Activated CD8-positive, alpha-beta T cell treated with anti-CD3 and anti-CD28 coated beads, Interleukin-2, amount 10 ng/mL, durations not matched to agents 7 days and 5 days (primary cell): ENCODE measurements around the gene CPNE4. TPM values are rescaled to one million over a fixed set of nuclear protein-coding genes. Genes with fewer than 3 reads are reported as not detected.

Source experiments
- ATAC-seq: fragments of 150-1000 bp; cut with Tn5 transposase; one replicate; pipeline ENCODE4 v1.10.0; 2021; ENCODE audit warnings: moderate library complexity
- CTCF ChIA-PET: fragments of 350-600 bp; sonication (Branson Sonifier 250); formaldehyde crosslinking; loops from one replicate; lab custom pipeline; 2021; ENCODE audit warnings: antibody characterized with exemption; lab: Charles Lee
- POLR2A ChIA-PET: fragments of 350-600 bp; sonication (Branson Sonifier 250); formaldehyde crosslinking; loops from one replicate; lab custom pipeline; 2021; ENCODE audit warnings: antibody characterized with exemption; lab: Charles Lee
- DNase-seq: peaks from one replicate; pipeline ENCODE4 v3.0.0-alpha.2; 2020
- H3K27ac Mint-ChIP-seq: one replicate; pipeline ENCODE4 v1.8.0; 2021; ENCODE audit warnings: mild to moderate bottlenecking, mixed read lengths
- H3K27me3 Mint-ChIP-seq: one replicate; pipeline ENCODE4 v1.8.0; 2021; ENCODE audit warnings: low read depth, mixed read lengths
- H3K36me3 Mint-ChIP-seq: one replicate; pipeline ENCODE4 v1.8.0; 2021; ENCODE audit warnings: low read depth, mixed read lengths
- H3K4me1 Mint-ChIP-seq: one replicate; pipeline ENCODE4 v1.8.0; 2021; ENCODE audit warnings: low read depth, mixed read lengths
- H3K4me3 Mint-ChIP-seq: one replicate; pipeline ENCODE4 v1.8.0; 2021; ENCODE audit warnings: mild to moderate bottlenecking, mixed read lengths
- H3K9me3 Mint-ChIP-seq: one replicate; pipeline ENCODE4 v1.8.0; 2022; ENCODE audit warnings: mixed read lengths; ENCODE audit not compliant: insufficient read depth
- total RNA-seq, 2 experiments: library from RNA; stranded (reverse); gene quantifications; one replicate each; pipeline ENCODE4 v1.2.3, GENCODE V29; 2021

Gene CPNE4
- total RNA-seq, 2 experiments from 2014 or later: not detected

DNA sequence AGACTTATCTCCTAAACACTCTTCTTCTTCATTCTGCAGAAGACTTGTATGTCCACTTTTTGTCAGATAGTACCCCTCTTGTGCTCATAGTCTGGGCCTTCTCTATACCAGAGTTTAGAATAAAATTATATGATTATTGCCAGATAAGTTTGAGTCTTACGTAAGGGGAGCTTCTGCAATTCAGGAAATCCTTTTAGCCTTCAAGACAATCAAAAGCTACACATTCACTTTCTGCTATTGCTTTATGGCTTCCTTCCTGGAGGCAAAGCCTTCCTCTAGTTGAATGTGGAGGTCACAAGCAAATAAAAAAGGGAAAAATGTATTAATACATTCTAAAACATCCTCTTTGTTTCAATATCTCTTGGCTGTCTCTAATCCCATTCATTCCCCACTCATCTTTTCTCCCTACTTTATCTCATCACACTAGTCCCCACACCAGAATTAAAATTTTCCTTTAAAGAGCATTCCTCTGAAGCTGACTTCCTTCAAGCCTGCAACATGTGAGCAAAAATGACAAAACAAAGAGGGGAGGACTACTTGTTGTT is 186.8 kb downstream of the CPNE4 start:
- Mint-ChIP-seq H3K27me3 (no peaks in the 10 kb centered on the region), H3K27ac (no peak overlapping the region), H3K36me3 (no peaks in the 10 kb centered on the region), H3K4me1 (no peaks in the 10 kb centered on the region), H3K4me3 (no peak overlapping the region), H3K9me3 (no peaks in the 10 kb centered on the region)
- ChIA-PET POLR2A (no interaction called here), CTCF (no interaction called here)
- DNase-seq: no peak
- ATAC-seq: no peak

DNA sequence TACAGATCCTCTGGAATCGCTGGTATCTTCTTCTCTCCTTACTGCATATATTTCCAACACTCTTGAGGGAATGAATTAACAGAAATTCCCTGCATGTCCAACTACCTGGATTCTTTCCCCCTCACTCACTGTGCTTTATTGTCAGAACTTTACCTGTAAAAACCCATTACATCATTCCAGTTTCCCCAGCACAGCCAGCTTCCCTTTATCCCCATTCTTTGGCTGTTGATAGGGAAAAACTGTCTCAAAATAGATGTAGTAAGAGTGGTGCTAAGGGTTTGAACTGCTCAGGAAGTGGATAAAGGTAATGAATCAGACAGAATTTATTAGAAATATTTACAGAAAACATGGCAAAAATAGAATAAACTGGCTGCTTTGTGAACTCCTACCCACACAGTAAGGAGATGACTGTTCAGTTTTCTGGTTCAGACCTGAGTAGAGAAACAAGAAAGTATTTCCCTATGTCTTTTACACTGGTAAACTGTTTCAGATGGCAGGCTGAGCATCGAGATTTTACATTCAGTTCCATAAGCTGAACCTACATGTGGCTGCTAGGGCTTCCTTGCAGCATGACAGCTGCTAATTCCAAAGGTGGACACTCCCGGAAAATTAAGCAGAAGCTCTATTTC is 188.4 kb downstream of the CPNE4 start:
- DNase-seq (no peak), ATAC-seq (no peak)
- Mint-ChIP-seq H3K9me3 (no peaks in the 10 kb centered on the region), H3K27ac (no peak overlapping the region), H3K27me3 (no peaks in the 10 kb centered on the region), H3K4me1 (no peaks in the 10 kb centered on the region), H3K4me3 (no peak overlapping the region), H3K36me3 (no peaks in the 10 kb centered on the region)
- ChIA-PET POLR2A (no interaction called here), CTCF (no interaction called here)

DNA sequence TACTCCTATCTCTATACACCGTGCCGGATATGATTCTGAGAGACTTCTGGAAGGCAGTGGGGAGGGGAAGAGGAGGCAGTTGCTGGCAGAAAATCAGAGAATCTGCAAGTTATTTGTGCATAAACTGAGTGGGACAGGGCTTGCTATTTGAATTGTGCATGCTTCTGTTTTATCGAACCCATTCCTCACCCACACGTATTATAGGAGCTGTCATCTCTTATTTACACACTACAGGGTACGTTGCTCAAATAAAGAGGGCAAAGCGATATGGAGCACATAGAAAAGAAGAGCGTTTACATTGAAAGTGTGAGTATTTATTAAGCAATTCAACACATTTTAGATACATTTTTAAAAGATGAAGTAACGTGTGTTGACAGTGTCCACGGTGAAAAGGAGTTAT is 191.6 kb downstream of the CPNE4 start:
- no peaks in the 10 kb centered on the region for H3K36me3 Mint-ChIP-seq
- H3K27me3 Mint-ChIP-seq: no peaks in the 10 kb centered on the region
- H3K4me3 Mint-ChIP-seq: no peak overlapping the region
- no peak overlapping the region for H3K27ac Mint-ChIP-seq
- no peak for ATAC-seq
- H3K9me3 Mint-ChIP-seq: no peaks in the 10 kb centered on the region
- CTCF ChIA-PET: no interaction called here
- no peaks in the 10 kb centered on the region for H3K4me1 Mint-ChIP-seq
- DNase-seq: no peak
- POLR2A ChIA-PET: no interaction called here

DNA sequence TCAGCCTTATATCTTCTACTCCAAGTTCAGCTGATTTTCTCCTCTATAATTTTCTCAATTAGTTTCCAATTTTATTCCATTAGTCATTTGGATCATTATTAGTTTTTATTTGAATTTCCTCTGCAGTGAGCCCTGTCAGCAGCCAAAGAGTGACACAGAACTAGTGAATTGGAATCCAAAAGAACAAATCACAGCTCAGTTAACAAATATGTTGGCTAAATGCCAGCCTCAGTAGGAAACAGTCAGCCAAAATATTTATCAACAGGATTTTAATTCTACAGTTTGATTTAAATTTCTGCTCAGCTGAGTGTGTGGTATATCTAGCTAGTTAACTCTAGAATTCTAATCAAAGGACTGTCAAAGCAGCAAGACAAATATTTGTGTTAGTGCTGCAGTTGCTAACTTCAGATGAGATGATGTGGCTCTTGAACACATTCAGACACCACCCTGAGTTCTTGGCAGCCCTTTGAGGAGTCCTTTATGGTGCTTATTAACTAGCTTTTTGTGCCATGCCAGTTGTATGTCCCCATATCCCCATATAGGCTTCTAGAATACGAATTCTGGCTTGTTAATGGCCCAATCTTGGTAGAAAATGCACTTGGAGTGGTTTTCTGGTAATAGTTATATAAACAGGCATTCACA is 194.5 kb downstream of the CPNE4 start:
- CTCF ChIA-PET: no interaction called here
- Mint-ChIP-seq H3K9me3 (no peaks in the 10 kb centered on the region), H3K4me1 (no peaks in the 10 kb centered on the region), H3K4me3 (no peak overlapping the region), H3K27me3 (no peaks in the 10 kb centered on the region), H3K27ac (no peak overlapping the region), H3K36me3 (no peaks in the 10 kb centered on the region)
- POLR2A ChIA-PET: no interaction called here
- ATAC-seq: no peak
- no peak for DNase-seq

DNA sequence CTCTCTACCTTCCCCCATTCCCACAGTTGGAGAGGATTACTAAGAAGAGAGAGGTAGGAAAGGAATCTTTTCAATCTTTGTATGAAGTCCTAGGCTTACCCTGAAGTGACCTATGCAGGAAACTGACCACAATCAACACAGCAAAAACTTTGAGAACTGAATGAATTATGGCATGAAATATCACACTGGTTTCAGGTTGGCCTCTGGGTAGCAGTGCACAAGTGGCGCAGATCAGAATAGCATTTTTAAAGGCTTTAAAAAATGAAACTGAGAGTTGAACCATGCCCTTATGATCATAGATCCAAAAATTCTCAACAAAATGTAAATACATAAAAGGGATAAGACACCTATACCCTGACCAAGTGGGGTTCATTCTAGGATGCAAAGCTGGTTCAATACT is 198.9 kb downstream of the CPNE4 start:
- H3K4me1 Mint-ChIP-seq: no peaks in the 10 kb centered on the region
- H3K27ac Mint-ChIP-seq: no peak overlapping the region
- POLR2A ChIA-PET: no interaction called here
- H3K36me3 Mint-ChIP-seq: no peaks in the 10 kb centered on the region
- DNase-seq (no peak), ATAC-seq (no peak)
- no peak overlapping the region for H3K4me3 Mint-ChIP-seq
- CTCF ChIA-PET: no interaction called here
- peaks cover 2% of the 10 kb centered on the region for H3K27me3 Mint-ChIP-seq
- H3K9me3 Mint-ChIP-seq: no peaks in the 10 kb centered on the region

DNA sequence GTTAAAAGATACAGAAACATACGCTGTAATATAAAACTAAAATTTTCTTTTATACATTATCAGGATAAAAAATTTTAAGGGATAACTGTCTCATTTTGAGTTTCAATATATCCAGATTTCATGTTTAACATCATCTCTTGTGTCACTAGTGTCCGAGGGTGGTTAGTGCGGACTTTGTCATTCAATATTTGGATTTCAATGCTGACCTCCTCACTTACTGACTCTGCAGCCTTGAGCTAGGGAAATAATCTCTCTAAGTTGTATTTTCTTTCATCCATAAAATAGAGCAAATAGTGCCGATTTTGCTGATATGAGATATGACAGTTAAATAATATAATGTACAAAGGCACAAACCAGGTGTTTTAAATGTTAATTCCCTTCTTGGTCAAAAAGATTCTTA is 203.2 kb downstream of the CPNE4 start:
- ChIA-PET CTCF (interaction anchor here (1.0 kb wide), 1 partner anchor 198 kb away, joined by 3 read pairs; no protein-coding TSS in a partner anchor), POLR2A (no interaction called here)
- ATAC-seq: no peak

DNA sequence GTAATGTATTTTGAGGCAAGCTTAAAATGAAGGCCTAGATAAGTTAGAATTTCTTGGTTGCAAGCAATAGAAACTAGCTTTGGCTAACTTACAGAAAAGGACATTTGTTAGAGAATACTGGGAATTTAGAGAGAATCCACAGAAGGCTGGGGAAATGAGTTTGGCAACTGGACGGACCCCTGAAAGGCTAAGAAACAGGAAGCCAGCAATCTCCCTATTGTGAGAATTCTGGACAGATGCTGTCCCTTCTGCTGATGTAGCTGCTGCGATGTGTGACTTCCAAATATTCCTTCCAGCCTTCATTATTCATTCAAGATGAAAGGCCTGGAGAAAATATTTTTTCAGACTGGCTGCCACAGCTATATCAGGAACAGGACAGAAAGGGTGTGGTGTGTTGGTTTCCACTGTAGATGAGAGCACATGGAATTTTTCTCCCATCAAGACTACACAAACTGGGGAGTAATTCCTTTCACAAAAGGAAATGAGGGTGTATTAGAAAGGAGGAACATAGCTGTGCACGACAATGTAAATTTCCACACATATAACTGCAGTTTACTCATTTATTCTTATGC is 213.5 kb downstream of the CPNE4 start:
- DNase-seq (no peak), ATAC-seq (no peak)
- Mint-ChIP-seq H3K27me3 (peaks cover 8% of the 10 kb centered on the region), H3K4me1 (no peaks in the 10 kb centered on the region), H3K36me3 (no peaks in the 10 kb centered on the region), H3K27ac (no peak overlapping the region), H3K4me3 (no peak overlapping the region), H3K9me3 (no peaks in the 10 kb centered on the region)
- ChIA-PET POLR2A (no interaction called here), CTCF (no interaction called here)

More for the DNA sequence above, 203.2 kb downstream of the CPNE4 start:
- H3K36me3 Mint-ChIP-seq: no peaks in the 10 kb centered on the region
- H3K4me3 Mint-ChIP-seq: no peak overlapping the region
- DNase-seq: no peak
- H3K27me3 Mint-ChIP-seq: peaks cover 4% of the 10 kb centered on the region
- no peak overlapping the region for H3K27ac Mint-ChIP-seq
- H3K9me3 Mint-ChIP-seq: no peaks in the 10 kb centered on the region
- H3K4me1 Mint-ChIP-seq: no peaks in the 10 kb centered on the region

DNA sequence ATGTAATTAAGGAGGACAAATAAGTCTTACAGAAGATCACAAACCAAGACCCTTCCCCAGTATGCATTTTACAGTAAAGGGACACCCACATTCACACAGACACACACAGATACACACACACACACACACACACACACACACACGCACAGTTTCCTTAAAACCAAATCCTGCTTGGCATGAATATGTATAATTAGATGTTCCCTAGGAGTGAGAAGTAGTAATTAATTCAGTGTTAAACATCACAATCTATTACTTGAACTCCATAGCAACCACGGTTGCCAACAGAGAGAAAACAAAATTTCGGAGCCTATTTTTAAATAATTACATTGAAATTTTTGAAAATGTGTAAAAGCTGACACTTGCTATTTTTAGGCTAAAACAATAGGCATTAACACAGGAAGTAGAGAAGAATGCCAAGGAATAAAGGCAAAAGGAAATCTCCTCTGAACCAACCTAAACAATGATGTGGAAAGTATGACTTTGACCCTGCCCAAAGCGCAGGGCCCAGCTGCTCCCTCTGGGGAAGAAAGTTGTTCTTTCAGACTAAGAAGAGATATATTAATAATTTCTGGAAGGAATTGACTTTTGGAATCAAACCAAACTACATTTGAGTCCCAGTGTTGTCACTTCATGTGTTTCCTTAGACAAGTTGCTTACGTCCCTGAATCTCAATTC is 215.3 kb downstream of the CPNE4 start:
- Mint-ChIP-seq H3K4me1 (no peaks in the 10 kb centered on the region), H3K9me3 (no peaks in the 10 kb centered on the region)
- ATAC-seq: no peak

DNA sequence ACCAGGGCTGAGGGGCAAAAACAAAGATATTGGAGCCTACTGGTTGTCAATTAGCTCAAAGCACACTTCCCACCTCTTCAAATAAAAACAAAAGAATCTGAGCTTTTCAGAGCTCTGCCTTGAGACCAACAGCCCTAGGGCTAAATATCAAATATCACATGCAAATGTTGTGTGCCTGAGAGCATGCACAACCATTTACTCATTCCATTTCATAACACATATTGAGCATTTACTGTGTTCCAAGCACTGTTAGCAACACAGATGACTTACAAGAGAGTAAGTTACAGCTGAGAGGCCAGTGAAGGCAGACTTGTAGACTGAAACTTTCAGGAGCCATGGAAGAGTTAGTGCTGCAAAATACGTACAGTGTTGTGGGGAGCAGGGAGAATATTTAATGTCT is 222.4 kb downstream of the CPNE4 start:
- POLR2A ChIA-PET: no interaction called here

More for the DNA sequence above, 215.3 kb downstream of the CPNE4 start:
- Mint-ChIP-seq H3K4me3 (no peak overlapping the region), H3K27ac (no peak overlapping the region), H3K27me3 (peaks cover 6% of the 10 kb centered on the region), H3K36me3 (no peaks in the 10 kb centered on the region)
- CTCF ChIA-PET: no interaction called here
- POLR2A ChIA-PET: no interaction called here
- no peak for DNase-seq

DNA sequence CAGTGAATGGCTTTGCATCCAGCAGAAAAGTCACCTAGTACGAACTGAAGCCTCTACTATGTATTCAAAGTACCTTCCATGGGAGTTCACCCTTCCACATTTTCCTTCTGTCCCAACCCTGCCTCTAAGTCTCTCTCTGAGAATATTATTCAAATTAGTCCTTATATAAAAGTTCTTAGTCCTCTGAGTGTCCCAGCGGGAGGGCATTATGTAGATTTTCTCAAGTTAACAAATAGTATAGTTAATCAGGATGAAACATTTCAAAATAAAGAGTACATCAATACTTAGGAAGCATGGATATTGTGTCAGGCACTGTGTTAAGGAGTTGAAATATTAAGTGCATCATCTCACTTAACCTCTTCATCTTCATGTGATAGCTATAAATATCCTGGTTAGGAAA is 223.3 kb downstream of the CPNE4 start:
- H3K36me3 Mint-ChIP-seq: no peaks in the 10 kb centered on the region
- H3K27ac Mint-ChIP-seq: no peak overlapping the region
- no peaks in the 10 kb centered on the region for H3K9me3 Mint-ChIP-seq
- no peaks in the 10 kb centered on the region for H3K4me1 Mint-ChIP-seq
- H3K4me3 Mint-ChIP-seq: no peak overlapping the region
- DNase-seq (no peak), ATAC-seq (no peak)
- H3K27me3 Mint-ChIP-seq: peaks cover 10% of the 10 kb centered on the region
- CTCF ChIA-PET: no interaction called here
- POLR2A ChIA-PET: no interaction called here

More for the DNA sequence above, 222.4 kb downstream of the CPNE4 start:
- ATAC-seq (no peak), DNase-seq (no peak)
- Mint-ChIP-seq H3K4me3 (no peak overlapping the region), H3K9me3 (no peaks in the 10 kb centered on the region), H3K36me3 (no peaks in the 10 kb centered on the region), H3K4me1 (no peaks in the 10 kb centered on the region), H3K27me3 (peaks cover 5% of the 10 kb centered on the region), H3K27ac (no peak overlapping the region)
- CTCF ChIA-PET: no interaction called here

DNA sequence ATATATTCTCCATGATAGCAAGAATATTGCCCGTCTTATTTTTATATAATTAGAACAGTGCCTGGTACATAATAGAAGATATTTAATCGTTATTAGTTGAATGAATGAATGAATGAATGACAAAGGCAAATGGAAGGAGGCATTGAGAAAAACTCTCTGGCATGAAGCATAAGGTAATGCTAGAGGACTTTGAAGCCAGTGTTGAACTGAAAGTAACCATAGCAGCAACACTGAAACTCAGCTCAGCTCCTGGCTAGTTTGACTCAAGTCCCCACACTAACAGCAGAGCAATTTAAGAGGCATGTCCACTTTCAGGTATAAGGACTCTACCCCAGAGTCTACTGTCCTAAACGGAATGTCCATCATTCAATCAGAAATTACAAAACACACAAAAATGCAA is 227.0 kb downstream of the CPNE4 start:
- H3K27me3 Mint-ChIP-seq: peaks cover 10% of the 10 kb centered on the region
- ATAC-seq (no peak), DNase-seq (no peak)
- H3K9me3 Mint-ChIP-seq: no peaks in the 10 kb centered on the region
- H3K36me3 Mint-ChIP-seq: no peaks in the 10 kb centered on the region
- H3K27ac Mint-ChIP-seq: no peak overlapping the region
- no peak overlapping the region for H3K4me3 Mint-ChIP-seq
- ChIA-PET POLR2A (no interaction called here), CTCF (no interaction called here)
- H3K4me1 Mint-ChIP-seq: no peaks in the 10 kb centered on the region

DNA sequence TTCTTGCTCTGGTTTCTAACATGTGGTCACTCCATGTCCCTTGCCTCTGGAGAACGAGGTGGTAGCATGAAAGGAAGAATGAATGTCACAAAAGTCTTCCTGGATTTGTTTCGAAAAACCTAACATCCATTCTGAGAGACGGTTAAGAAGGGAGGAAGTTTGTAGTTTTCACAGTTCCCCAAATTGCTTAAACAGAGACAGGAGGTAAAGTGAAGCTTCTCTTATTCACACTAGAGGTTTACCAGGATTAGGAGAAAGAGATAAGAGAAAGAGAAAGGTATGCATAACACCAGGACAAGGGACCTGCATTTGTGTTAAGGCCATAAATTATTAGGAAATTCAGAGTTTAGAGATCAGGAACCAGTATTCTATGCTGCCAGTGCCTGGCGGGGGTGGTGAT is 228.1 kb downstream of the CPNE4 start:
- H3K36me3 Mint-ChIP-seq: no peaks in the 10 kb centered on the region
- no peak for ATAC-seq
- ChIA-PET CTCF (no interaction called here), POLR2A (no interaction called here)
- no peak for DNase-seq
- H3K9me3 Mint-ChIP-seq: no peaks in the 10 kb centered on the region
- H3K4me3 Mint-ChIP-seq: no peak overlapping the region
- H3K27me3 Mint-ChIP-seq: peaks cover 8% of the 10 kb centered on the region
- no peak overlapping the region for H3K27ac Mint-ChIP-seq
- H3K4me1 Mint-ChIP-seq: no peaks in the 10 kb centered on the region
